Stimulated activated CD4-positive, alpha-beta T cell treated with anti-CD3 and anti-CD28 coated beads, TNF-alpha, amount 100 ng/mL, for 48 hours (primary cell): Measurements from ENCODE around the gene MRGPRG.

Experiments
- DNase-seq, 3 donors: peaks; one replicate each; pipeline ENCODE4 v3.0.0-alpha.2; 2020; ENCODE audit warnings: low read depth in 3 of 3

MRGPRG gene

DNA sequence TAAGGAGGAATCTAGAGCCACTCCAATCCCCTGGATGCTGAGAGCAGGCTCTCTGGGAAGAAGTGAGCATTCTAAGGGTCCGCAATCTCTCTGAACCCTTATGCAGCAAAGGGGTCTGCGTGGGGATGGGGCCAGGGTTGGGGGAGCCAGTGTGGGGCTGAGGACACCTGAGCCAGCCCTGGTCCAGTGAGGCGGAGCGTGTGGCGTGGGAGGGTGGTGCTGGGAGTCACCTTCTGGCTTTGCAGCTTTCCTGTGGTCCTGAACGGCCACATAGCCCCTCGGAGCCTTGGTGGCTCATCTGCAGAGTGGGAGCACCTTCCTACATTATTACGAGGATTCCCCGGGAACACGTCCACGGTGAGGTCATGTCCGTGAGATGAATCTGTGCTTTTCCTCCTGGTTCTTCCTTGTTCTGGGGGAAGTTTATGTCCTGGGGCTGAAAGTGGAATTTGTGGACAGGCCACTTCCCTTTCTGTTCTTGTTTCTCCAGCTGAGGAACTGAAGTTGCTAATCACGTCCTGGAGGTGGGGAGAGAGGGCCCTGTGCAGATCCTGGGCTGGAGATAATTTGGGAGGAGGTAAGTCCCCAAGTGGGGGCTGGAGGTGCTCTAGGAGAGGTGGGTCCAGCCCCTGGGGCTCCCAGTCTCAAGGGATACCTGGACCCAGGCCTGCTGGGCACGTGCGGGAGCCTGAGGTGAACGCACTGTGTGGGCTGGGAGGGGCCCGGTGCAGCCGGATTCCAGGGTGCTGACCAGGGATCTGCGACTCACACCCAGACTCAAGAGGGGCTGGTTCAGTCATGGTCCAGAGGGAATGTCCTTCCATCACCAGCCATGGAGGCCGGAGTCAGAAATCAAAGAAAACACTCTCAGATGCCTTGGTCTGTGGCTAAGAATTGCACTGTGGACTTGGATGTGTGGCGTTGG, 7.5 kb upstream of the MRGPRG start:
- no peak for DNase-seq

- no peak for DNase-seq
These were observed 6.6 kb upstream of the MRGPRG start for GRCh38 chr11:3225159-3225758.

DNA sequence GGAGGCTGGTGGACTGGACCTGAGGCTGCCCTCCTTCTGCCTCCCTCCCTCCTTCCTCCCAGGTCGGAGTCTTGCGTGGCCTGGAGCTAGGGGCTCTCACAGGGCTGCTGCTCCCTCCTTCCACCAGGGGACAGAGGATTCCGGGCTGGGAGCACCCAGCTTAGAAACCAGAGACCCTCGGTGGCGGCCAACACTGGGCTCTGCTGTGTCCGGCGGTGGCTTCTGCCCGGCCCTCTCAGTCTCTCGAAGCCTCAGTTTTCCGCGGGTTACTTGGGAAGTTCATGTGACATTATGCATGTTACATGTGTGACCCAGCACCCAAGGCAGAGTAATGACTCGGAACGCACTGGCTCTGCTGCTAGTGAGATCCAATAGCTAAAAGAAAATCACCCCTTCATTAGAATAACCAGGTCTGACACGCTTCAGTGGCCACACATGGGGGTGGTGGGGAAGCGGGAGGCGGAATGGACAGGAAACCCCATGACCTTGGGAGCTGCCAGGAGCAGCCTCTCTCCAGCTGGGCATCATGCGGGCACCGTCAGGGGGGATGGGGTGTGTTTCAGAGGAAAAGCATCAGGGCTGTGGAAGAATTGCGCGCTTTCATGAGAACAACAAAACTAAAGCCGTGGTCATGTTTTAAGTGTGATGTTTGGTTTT, 5.9 kb upstream of the MRGPRG start:
- no peak for DNase-seq

DNA sequence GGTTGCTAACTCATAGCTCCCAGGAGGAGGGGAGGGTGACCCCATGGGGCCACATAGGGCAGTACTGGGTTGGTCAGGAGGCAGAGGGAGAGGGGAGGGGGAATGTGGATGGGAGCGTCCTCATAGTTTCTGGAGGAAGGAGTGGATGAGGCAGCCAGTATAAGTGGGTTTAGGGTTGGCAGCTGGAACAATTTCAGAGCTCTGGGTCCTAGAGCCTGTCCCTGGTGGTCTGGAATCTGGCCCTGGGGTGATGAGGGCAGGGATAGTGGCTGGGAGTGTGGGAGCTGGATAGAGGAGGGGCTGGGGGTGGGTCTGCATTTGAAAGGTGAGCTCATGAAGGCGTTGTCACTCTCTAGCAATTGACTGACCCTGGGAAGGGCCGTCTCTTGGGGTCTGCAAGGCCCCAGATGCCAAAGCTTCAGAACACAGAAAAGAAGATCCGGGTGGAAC, 5.3 kb upstream of the MRGPRG start:
- DNase-seq = no peak

DNA sequence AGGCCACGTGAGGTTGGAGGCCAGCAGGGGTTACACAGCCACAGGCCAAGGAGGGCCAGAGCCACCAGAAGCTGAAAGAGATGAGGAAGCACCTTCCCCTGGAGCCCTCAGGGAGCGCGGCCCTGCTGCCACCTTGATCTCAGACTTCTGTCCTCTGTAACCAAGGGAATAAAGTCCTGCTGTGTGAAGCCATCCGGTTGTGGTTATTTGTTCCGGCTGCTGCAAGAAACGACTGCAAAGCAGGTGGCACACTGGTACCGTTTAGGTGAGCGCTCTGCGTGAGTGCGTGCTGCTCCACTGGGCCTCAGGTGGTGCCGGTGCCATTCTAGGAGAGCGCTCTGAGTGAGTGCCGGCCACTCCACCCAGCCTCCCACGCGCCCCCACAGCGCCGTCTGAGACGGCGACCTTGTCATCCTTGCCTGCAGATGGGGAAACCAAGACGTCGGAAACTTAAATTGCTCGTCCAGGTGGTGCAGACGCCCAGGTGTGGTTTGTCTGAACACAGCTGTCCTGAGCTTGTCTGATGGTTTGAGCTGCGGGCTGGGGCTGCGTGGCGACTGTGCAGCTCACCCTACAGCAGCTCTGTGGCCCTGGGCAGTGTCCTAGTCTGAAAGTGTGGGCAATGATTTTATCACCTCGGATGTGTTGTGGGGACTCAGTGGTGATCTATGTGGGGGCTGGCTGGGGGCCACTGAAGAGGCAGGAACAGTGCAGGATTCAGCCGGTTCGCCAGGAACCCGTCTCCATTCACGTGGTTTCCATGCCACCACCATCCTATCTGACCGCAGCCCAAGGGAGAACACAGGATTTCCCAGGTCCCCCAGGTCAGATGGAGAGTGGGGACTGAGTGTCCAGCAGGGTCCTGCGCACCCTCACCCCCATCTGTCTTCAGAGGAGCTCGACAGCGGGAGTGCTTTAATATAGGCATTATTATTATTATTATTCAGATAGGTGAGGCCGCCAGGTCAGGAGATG, 4.6 kb upstream of the MRGPRG start:
- DNase-seq = no peak

DNA sequence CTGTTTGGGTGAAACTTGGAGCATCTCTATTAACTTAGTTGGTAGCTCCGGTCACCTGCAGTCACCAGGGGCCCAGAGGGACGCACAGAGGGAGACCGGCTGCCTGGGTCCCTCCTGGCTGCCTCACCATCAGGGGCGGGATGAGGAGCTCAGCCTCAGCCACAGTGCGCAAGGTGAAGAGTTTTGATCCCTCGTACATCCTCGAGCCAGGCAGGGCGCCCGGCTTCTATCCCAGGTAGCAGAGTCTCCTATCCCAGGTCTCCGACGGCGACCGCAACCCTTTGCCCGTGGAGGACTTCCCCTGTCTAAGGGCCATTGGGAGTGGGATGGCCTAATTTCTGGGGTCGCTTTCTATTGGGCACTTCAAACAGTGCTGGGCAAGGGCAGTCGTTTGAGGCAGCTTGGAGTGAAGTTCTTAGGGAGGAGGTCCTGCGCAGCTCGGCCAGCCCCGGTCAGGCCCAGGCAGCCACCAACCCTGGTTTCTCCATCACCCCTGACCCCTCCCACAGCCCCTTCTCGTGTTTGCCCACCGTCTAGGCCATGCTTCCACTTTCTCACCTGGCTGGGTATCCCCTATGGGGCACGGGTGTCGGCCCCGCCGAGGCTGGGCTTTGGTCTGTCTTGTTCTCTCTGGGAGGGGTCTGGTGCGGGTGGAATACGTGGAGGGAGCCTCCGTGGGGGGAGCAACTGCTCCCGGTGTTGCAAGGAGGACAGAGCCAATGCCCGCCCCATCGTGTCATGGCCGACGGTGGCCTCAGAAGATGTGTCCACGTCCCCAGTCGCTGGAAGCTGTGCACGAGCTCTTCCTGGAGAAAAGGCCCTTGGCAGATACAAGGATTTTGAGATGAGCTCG, 3.6 kb upstream of the MRGPRG start:
- DNase-seq = no peak

GRCh38 chr11:3221408-3222002, 2.9 kb upstream of the MRGPRG start:
- DNase-seq = no peak

DNA sequence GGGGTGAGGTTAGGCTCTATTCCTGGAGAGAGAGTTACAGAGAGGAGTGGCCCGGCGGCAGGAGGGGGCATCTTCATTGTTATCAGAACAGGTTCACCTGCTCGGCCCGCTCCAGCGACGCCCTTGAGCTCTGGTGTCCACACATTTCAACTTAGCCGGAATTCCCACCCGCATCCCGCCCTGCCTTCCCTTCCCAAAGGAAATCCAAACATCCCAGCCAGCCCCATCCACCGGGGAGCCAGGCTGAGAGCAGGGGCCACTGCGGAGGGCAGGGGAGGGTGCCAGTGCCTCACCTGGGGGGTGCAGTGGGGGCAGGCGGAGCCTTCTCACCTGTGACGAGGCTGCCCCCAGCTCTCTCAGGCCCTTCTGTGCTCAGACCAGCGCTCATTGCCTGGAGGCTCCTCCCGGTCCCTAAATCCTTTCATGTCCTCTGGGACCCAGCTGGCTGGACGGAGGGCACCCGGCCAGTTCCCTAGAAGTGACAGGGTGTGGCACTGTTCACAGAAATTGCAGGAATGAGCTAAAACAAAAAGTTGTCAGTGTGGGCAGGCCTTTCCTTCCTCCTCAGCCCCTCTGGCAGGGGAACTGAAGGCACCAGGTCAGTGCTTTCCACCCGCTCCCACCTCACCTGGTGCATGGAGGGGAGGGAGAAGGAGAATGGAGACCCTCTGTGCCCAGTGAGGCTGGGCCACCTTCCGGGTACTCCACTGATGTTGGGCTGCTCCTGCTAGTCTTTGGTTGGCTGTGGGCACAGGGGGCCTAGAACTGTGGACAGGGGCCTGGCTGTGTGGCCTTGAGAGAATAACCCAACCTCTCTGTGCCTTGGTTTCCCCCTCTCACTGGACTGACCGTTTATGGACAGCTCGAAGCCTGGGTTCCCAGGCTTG, 2.2 kb upstream of the MRGPRG start:
- DNase-seq = no peak

GRCh38 chr11:3220101-3220500, 1.5 kb upstream of the MRGPRG start:
- no peak for DNase-seq

- no peak for DNase-seq
These were observed 774 bp upstream of the MRGPRG start for GRCh38 chr11:3219281-3219892.

- no peak for DNase-seq
These were observed 663 bp downstream of the MRGPRG start for GRCh38 chr11:3217818-3218482.

DNA sequence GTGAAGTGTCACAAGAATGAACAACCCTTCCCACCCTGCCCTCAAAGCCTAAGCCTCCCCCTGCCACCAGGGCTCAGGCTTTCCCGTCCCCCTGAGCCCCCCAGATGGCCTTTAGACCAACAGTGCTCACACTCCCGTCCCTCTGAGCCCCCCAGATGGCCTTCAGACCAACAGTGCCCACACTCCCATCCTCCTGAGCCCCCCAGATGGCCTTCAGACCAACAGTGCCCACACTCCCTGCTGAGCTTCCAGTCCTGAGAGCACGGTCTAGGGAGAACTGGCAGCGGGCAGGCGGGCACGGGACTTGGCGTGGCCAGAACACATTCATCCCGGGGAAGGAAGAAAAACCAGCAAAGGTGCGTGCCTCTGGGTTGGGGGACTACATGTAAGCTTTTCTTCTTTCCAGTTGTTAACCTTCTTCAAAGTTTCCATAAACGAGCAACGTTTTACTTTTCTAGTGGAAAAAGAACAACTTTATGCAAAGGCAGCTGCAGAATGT, 2.5 kb downstream of the MRGPRG start:
- DNase-seq = no peak

DNA sequence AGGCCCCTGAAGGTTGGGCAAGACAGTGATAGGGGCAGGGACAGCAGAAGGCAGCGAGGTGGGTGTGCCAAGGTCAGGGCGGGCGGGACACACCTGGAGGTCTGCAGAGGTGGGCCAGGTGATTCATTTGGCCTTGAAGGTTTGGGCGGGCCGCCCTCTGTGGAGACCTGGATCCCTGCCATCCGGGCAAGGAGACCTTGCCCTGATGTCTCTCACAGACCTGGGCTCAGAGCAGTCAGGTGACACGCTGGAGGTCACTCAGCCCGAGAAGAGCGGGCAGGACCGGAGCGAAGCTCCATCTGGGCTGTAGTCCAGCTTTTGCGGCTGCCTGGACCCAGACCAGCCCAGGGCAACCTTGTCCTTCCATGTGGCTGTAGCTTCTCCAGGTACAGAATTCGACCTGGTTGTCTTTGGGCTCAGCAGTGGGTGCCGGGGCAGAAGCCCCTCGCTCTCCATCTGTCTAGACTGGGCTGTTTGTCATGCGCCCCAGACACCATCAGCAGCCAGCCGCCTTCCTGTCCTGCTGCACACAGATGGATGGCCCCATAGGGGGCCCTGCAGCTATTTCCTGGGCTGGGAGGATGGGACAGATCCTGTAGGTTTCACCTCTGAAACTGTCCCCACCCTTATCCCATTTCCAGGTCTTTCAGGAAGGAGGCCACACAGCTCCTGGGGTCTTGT, 3.1 kb downstream of the MRGPRG start:
- no peak for DNase-seq

DNA sequence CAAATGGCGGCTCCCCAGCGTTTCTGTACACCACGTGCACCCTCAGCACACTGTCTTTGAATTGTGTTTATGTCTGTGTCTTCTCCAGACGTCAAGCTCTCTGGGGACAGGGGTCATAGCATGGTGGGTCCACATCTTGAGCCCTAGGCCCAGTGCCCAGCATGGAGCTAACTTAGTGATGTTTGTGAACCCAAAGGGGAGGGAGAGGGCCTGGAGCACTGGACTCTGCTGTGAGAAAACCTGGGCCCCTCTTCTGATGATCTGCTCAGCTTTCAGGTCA, 4.3 kb downstream of the MRGPRG start:
- no peak for DNase-seq

GRCh38 chr11:3213659-3214419, 4.8 kb downstream of the MRGPRG start:
- DNase-seq = no peak

- no peak for DNase-seq
These were observed 10.3 kb downstream of the MRGPRG start for GRCh38 chr11:3208272-3208671.
